HG02610 (cell line): ENCODE data around the gene TRPM3.

Experiments used
- ATAC-seq: cut with Tn5 transposase; IDR thresholded peaks from one replicate; pipeline ENCODE4 v1.9.1; 2021; ENCODE audit warnings: mild to moderate bottlenecking, moderate library complexity; ENCODE audit not compliant: unreplicated experiment

TRPM3 gene

GRCh38 chr9:70594386-70594944 is 527.0 kb downstream of the TRPM3 start:
- no peak for ATAC-seq

- ATAC-seq, result no peak
Observed at GRCh38 chr9:70593241-70593640, 528.2 kb downstream of the TRPM3 start.

DNA sequence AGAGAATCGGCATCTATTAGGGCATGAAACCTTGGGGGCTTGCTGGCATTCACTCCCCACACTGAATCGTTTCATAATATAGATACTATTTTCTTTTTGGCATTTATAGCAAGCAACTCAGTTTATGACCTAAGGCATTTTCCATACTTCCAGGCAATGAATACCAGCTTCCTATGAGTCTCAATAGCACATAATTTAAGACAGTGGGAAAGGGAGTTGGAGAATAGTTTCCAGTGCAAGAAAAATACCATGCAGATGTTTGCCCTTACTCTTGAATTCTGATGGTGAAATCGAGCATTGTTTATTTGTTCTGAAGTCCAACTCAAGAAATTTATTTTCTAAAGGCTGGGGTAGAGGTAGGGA is 531.1 kb downstream of the TRPM3 start:
- no peak for ATAC-seq

DNA sequence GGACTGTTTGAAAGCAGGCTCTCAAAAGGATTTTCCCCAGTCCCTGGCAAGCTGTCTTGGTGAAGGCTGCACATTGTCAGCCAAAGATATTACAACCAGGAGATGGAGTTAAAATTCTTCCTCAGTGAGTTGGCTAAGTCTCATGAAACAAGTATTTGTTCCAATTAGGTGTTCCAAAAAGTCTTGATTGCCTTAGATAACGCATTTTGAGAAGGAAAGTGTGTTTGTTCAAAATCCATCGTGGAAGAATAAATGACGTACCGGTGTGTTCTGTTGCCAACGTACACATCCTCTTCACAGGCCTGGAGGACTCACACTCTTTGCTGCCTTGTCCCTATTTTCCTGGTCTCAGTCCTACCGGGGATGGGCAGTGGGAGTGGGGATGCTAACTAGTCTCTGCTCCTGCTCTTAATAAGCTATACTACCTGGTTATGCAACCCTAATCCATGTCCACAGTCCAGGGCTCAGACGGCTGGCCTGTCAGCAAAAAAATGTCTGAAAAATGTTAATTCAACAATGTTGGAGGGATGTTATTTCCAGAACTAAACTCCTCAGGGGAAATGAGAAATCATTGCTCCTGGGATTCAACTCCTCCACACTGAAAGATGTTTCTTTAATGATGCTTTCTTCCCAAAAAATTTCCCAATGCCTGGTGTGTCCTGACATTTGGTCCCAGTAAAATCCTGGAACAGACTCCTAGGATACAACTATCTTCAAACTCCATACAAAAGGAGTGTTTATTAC is 531.7 kb downstream of the TRPM3 start:
- no peak for ATAC-seq

DNA sequence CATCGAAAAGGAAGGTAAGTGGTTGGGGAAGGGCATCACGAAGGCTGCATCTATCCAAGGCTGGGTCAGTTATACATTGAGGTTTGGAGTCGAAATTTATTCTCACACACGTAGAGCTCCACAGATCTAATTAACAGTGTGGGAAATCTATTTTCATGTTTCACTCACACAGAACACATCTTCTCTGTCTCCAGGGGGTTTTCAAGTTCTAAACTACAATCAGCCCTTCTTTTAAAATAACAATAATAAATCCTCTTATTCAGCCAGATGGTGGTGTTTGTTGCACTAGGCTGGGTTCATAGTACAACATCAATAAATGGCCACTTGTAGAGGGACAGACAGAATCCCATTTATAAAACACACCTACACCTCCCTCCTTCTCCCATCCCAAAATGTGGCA is 532.4 kb downstream of the TRPM3 start:
- no peak for ATAC-seq

DNA sequence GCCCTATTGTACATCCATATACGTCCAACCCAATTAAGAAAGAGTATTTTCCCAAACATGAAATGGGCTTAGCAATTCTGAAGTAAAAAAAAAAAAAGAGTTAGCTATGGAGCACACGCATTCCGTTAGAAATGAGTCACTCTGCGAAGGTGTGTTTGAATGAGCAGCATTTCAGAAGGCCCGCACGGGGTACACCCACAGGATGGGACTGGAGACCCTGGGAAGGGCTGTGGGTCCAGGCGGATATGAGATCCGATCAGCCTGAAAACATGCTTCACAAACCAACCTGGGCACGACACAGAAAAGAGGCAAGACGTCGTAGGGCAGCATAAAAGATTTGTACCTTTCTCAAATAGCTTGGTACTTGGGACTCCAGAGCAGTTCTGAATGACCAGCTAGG is 533.0 kb downstream of the TRPM3 start:
- no peak for ATAC-seq

DNA sequence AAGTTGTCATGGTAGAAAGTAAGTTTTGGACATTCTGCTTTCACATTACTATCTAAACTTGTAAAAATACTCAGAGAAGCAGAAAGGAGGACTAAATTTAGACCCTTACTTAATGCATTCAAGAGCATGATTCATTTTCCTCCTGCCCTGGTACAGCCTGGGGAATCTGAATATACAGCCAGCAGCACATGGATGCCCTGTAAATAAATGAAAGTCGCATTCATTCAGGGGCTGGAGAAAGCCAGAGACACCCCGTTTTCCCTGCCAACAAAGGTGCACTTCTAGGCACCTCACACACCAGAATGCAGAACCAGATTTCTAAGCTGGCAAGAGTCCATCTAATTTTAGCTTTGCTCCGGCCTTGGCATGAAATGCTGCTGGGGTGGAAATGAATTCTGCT is 534.2 kb downstream of the TRPM3 start:
- no peak for ATAC-seq

DNA sequence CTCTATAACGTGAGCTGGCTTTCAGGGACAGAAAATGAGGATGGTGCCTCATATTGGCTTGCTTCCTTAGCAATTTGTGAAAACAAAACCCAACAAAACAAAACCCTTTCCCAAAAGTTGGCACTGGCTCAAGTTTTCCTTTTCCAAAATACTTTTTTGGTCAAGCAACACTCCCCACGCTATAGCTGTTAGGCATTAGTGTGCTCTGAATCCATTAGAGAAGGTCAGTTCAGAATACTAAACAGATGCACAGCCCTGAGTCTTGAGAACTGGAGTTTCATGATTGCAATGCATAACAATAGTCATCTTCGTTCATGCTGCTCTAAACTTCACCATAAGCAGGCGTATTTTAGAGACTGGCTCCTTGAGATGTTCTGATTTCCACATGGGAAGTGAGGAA is 534.9 kb downstream of the TRPM3 start:
- no peak for ATAC-seq

DNA sequence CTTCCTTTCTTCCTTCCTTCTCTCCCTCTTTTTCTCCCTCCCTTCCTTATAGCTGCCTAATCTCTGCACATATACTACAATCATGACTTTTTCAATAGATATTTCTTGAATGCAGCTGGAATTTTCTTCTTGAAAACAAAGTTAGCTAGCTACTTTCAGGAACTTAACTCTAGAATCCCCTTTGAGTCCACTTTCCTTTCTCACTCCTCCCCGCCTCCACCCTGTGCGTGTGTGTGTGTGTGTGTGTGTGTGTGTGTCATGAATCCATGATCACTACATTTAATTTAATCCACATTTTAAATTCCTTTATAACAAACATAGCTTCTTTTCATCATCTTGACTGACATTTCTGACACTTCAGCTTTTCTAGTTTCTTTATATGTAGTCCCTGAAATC is 539.5 kb downstream of the TRPM3 start:
- no peak for ATAC-seq

DNA sequence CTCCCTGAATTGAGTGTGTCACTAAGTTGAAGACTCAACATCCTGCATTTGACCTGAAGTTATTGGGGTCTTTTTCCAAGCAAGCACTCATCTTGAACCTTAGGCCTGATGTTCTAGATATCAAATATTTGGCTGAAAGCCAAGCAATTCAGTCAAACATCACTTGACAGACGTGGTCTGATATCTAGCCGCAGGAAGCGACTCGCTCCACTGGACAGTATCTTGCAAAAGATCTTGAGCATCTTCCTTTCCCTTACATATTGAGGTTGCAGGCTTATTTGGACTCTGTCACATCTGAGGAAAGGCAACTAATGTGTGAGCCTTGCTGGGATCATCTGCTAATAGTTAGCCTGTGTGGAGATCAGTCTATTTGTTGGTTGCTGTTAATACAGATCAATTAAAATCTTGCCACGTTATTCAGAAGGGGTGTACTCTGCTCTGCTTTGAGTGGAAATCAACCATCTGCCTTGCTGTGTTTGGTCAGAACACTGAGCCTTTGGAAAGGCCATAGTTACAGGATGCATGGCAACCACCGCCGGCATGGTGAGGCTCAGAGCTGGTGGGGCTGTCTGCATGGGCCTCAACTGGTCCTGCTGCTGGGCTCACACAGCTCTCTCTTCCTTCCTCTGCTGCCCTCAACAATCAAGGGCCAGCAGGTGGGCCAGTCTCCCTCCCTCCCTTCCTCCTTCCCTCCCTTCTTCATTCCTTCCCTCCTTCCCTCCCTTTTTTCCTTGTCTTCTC is 540.0 kb downstream of the TRPM3 start:
- no peak for ATAC-seq

DNA sequence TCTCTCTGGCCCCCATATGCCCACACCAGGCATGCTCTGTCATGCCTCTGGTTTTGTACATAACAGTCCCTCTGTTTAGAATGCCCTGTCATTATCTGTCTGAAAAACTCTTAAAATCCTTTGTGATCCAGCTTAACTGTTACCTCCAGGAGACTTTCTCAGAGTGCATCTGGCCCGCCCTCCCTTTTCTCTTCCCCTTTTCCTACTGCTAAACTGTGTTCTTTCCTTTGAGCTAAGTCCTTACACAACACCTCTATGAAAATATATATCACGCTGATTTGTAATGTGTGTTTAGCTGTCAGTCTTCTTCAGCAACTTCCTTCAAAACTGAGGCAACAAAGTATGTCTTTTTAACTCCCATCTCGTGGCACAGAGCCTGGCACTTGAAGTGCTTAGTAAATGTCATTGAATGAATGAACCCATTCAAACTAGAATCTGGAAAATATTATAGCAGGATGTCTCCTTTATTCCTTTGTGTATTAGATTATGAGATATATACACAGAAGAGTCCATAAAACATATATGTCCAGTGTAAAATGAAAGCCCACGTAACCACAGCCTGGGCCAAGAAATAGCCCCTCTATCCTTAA is 540.7 kb downstream of the TRPM3 start:
- no peak for ATAC-seq

GRCh38 chr9:70579686-70580085 is 541.7 kb downstream of the TRPM3 start:
- no peak for ATAC-seq

DNA sequence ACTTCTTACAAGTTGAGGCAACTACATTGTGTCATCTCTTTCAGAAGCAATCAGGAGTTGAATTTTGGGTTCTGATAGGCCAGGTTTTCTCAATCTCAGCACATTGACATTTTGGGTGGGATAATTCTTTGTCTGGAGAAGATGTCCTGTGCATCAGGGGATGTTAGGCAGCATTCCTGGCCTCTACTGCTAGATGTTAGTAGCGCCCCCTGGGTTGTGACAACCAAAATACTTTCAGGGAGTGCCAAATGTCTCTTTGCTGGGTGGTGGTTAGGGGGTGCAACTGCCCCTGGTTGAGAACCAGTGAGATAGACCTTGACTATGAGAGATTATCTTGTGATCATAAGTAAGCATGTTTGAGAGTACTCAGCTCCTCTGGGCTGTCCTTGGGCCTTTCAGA is 542.7 kb downstream of the TRPM3 start:
- ATAC-seq, result no peak

- no peak for ATAC-seq
Observed at GRCh38 chr9:70577671-70578070, 543.8 kb downstream of the TRPM3 start.

DNA sequence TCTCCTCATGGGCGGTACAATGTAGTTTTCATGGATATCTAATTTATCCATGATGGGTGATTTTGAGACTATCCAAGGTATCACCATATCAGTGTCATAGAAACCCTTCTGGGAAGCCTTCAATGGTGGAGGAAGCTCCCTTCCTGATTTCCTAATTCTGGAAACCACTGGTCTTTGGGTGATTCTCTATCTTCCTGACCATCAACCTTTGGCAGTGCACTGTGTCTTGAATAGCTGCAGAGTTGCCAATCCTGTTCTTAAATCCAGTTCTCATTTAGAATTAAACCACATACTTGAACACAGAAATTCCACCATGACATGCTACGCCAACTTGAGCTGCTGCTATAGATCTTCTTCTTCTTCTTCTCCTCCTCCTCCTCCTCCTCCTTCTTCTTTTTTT is 545.3 kb downstream of the TRPM3 start:
- ATAC-seq, result no peak

DNA sequence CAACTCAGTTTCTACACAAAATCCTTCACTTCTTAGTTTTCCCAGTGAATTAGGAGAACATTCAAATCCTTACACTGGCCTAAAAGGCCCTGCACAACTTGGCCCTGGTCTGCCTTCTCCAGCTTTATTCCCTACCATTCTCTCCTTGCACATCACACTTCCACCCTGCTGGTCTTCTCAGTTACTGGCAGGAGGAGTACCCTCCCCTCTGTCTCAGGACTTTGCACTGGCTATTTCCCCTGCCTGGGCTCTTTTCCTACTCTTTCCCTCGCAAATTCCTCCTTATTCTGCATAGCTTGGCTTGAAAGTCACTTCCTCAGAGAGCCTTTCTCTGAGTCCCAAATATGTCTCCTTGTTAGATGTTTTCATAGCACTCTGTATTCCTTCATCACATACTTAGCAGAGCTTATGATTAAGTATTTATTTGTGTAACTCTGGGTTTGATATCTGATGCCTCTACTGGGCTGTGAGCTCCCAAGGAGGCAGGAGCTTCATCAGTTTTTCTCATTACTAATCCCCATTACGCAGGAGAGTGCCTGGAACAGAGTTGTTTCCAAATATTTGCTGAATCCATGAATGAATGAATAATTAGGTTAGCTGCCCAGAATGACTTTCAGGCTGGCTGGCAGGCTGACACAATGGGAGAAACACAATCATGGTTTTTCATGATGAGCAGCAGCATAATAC is 547.1 kb downstream of the TRPM3 start:
- ATAC-seq, result no peak

- ATAC-seq, result no peak
Observed at GRCh38 chr9:70573308-70573707, 548.1 kb downstream of the TRPM3 start.

DNA sequence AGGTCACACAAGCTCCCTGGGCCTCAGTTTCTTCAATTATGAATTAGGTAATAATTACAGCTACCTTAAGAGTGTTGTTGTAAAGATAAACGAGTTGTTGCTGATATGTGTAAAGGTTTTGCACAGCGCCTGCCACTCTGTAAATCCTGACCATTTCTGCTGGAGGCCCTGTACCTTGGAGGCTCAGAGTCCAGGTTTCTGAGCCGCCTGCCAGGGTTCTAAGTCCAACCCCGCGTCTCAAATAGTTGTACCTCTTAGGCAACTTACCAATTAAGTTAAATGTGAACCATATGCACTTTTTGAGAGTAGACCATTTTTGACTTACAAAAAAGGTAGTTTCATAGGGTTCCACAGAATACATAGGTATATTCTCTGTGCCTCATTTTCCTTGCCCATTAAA is 550.2 kb downstream of the TRPM3 start:
- no peak for ATAC-seq

DNA sequence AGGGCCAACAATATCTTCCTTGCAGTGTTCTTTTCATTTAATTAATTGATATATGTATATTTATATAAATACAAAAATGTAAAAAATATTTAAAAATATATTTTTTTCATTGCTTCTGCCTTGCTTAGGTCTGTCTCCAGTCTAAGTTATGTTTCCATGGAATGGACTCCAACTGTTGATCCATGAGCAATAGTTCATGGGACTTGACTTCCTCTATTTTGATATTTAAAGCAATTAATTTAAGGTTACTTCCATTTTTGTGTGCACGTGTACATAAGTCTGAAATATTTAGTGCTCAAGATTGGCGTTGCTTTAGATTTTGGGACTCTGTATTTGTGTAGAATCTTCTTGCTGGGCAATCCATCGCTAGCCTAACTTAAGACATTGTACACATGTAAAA is 551.6 kb downstream of the TRPM3 start:
- ATAC-seq, result no peak

- no peak for ATAC-seq
Observed at GRCh38 chr9:70569070-70569772, 552.2 kb downstream of the TRPM3 start.

DNA sequence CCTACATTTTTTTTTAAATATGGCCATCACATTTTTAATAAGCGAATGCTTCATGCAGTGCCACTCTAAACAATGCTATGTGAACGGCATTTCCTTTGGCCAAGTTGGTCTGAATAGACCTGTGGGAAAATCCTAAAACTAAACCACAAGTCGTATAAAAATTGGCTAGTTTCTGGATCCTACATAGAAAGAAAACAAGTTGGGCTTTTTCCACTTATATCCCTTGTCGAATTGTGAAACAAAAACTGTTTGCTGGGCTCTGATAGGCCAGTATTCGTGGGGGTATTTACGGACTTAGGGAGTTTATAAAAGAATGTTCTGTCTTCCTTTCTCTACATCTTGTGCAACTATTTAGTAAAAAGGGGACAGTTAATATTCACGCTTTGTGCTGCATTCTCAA is 553.9 kb downstream of the TRPM3 start:
- no peak for ATAC-seq
